ENCODE measurements around the gene DENND4C.
A peak's percentile ranks its signal among the peaks of the same experiment; 100 is the strongest.
"Not testable (repeated sequence)": the region's sequence is repeated elsewhere in the genome, so short reads cannot be mapped to it uniquely, and the experiment has no call there.

DENND4C gene

GRCh38 chr9:19397845-19398244, 167.4 kb downstream of the DENND4C start:
- no peaks in the 10 kb centered on the region for H3K9me3 ChIP-seq (ENCODE audit: control insufficient read depth in 2 of 2, low read length in 2 of 2)

DNA sequence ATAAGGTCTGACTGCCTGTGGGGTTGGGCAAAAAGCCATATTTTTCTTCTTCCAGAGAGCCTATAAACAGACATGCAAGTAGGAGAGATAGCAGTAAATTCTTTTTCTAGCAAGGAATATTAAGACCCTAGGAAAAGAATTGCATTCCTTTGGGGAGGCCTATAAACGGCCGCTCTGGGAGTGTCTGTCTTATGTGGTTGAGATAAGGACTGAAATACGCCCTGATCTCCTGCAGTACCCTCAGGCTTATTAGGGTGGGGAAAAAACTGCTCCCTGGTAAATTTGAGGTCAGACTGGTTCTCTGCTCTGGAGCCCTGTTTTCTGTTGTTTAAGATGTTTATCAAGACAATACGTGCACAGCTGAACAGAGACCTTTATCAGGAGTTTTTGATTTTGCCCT, 172.7 kb downstream of the DENND4C start:
- not testable (repeated sequence) for H3K36me3 ChIP-seq (ENCODE audit: control insufficient read depth in 2 of 2, insufficient read depth in 2 of 2, low read length in 2 of 2); H3K27me3 ChIP-seq (ENCODE audit: control insufficient read depth in 2 of 2, insufficient read depth in 2 of 2, low read length in 2 of 2); H3K9me3 ChIP-seq (ENCODE audit: control insufficient read depth in 2 of 2, low read length in 2 of 2); H3K4me1 ChIP-seq (ENCODE audit: control insufficient read depth in 2 of 2, insufficient read depth in 2 of 2, low read length in 2 of 2); H3K27ac ChIP-seq (ENCODE audit: low read depth in 2 of 2, low read length in 2 of 2); H3K9ac ChIP-seq (ENCODE audit: low read depth in 1 of 2, low read length in 2 of 2); H3K4me3 ChIP-seq (ENCODE audit: low read length in 2 of 2)

More at GRCh38 chr9:19397845-19398244, 167.4 kb downstream of the DENND4C start:
- H3K4me3 ChIP-seq (ENCODE audit: low read length in 2 of 2) = no peak overlapping the region
- peak overlapping the region in 1 of 2 donors; percentile 67 for H3K27ac ChIP-seq (ENCODE audit: low read depth in 2 of 2, low read length in 2 of 2)
- peaks cover 0 to 3% of the 10 kb centered on the region in 2 donors for H3K4me1 ChIP-seq (ENCODE audit: control insufficient read depth in 2 of 2, insufficient read depth in 2 of 2, low read length in 2 of 2)
- no peaks in the 10 kb centered on the region for H3K27me3 ChIP-seq (ENCODE audit: control insufficient read depth in 2 of 2, insufficient read depth in 2 of 2, low read length in 2 of 2)
- H3K36me3 ChIP-seq (ENCODE audit: control insufficient read depth in 2 of 2, insufficient read depth in 2 of 2, low read length in 2 of 2) = no peaks in the 10 kb centered on the region
- no peak overlapping the region for H3K9ac ChIP-seq (ENCODE audit: low read depth in 1 of 2, low read length in 2 of 2)

GRCh38 chr9:19404283-19405075, 174.0 kb downstream of the DENND4C start:
- no peak overlapping the region for H3K9ac ChIP-seq (ENCODE audit: low read depth in 1 of 2, low read length in 2 of 2)
- H3K4me3 ChIP-seq (ENCODE audit: low read length in 2 of 2) = no peak overlapping the region
- H3K27me3 ChIP-seq (ENCODE audit: control insufficient read depth in 2 of 2, insufficient read depth in 2 of 2, low read length in 2 of 2) = no peaks in the 10 kb centered on the region
- H3K36me3 ChIP-seq (ENCODE audit: control insufficient read depth in 2 of 2, insufficient read depth in 2 of 2, low read length in 2 of 2) = no peaks in the 10 kb centered on the region
- H3K4me1 ChIP-seq (ENCODE audit: control insufficient read depth in 2 of 2, insufficient read depth in 2 of 2, low read length in 2 of 2) = peaks cover 2 to 7% of the 10 kb centered on the region in 2 donors
- H3K9me3 ChIP-seq (ENCODE audit: control insufficient read depth in 2 of 2, low read length in 2 of 2) = no peaks in the 10 kb centered on the region
- peak overlapping the region; percentile 10 to 61 for H3K27ac ChIP-seq (ENCODE audit: low read depth in 2 of 2, low read length in 2 of 2)

GRCh38 chr9:19405771-19406170, 175.3 kb downstream of the DENND4C start:
- Histone ChIP-seq H3K27ac (ENCODE audit: low read depth in 2 of 2, low read length in 2 of 2) (peak overlapping the region in 1 of 2 donors; percentile 16), H3K9me3 (ENCODE audit: control insufficient read depth in 2 of 2, low read length in 2 of 2) (no peaks in the 10 kb centered on the region), H3K9ac (ENCODE audit: low read depth in 1 of 2, low read length in 2 of 2) (no peak overlapping the region), H3K4me3 (ENCODE audit: low read length in 2 of 2) (no peak overlapping the region), H3K4me1 (ENCODE audit: control insufficient read depth in 2 of 2, insufficient read depth in 2 of 2, low read length in 2 of 2) (peaks cover 9 to 10% of the 10 kb centered on the region in 2 donors), H3K36me3 (ENCODE audit: control insufficient read depth in 2 of 2, insufficient read depth in 2 of 2, low read length in 2 of 2) (no peaks in the 10 kb centered on the region), H3K27me3 (ENCODE audit: control insufficient read depth in 2 of 2, insufficient read depth in 2 of 2, low read length in 2 of 2) (no peaks in the 10 kb centered on the region)

GRCh38 chr9:19408316-19408692, 177.8 kb downstream of the DENND4C start:
- Histone ChIP-seq H3K4me3 (ENCODE audit: low read length in 2 of 2) (peak overlapping the region; percentile 73 to 86), H3K4me1 (ENCODE audit: control insufficient read depth in 2 of 2, insufficient read depth in 2 of 2, low read length in 2 of 2) (peaks cover 9 to 10% of the 10 kb centered on the region in 2 donors), H3K9me3 (ENCODE audit: control insufficient read depth in 2 of 2, low read length in 2 of 2) (no peaks in the 10 kb centered on the region), H3K9ac (ENCODE audit: low read depth in 1 of 2, low read length in 2 of 2) (peak overlapping the region; percentile 14 to 83), H3K27me3 (ENCODE audit: control insufficient read depth in 2 of 2, insufficient read depth in 2 of 2, low read length in 2 of 2) (no peaks in the 10 kb centered on the region), H3K27ac (ENCODE audit: low read depth in 2 of 2, low read length in 2 of 2) (peak overlapping the region in 1 of 2 donors; percentile 4), H3K36me3 (ENCODE audit: control insufficient read depth in 2 of 2, insufficient read depth in 2 of 2, low read length in 2 of 2) (no peaks in the 10 kb centered on the region)

- no peaks in the 10 kb centered on the region for H3K9me3 ChIP-seq (ENCODE audit: control insufficient read depth in 2 of 2, low read length in 2 of 2)
- no peaks in the 10 kb centered on the region for H3K27me3 ChIP-seq (ENCODE audit: control insufficient read depth in 2 of 2, insufficient read depth in 2 of 2, low read length in 2 of 2)
- peak within 1 kb of the TSS; percentile 73 to 86 for H3K4me3 ChIP-seq (ENCODE audit: low read length in 2 of 2)
- H3K27ac ChIP-seq (ENCODE audit: low read depth in 2 of 2, low read length in 2 of 2) = peak within 1 kb of the TSS; percentile 71 to 81
- H3K36me3 ChIP-seq (ENCODE audit: control insufficient read depth in 2 of 2, insufficient read depth in 2 of 2, low read length in 2 of 2) = no peaks in the 10 kb centered on the region
- H3K4me1 ChIP-seq (ENCODE audit: control insufficient read depth in 2 of 2, insufficient read depth in 2 of 2, low read length in 2 of 2) = peaks cover 9 to 10% of the 10 kb centered on the region in 2 donors
- peak within 1 kb of the TSS; percentile 83 to 90 for H3K9ac ChIP-seq (ENCODE audit: low read depth in 1 of 2, low read length in 2 of 2)
These were observed 178.4 kb downstream of the DENND4C start, which contains the start of gene ACER2 for GRCh38 chr9:19408693-19409400. TSS of gene ACER2 (plus strand) at chr9:19409009. CDS start at chr9:19409085, 76 bp downstream.

GRCh38 chr9:19409401-19410194, 179.1 kb downstream of the DENND4C start:
- Histone ChIP-seq H3K4me3 (ENCODE audit: low read length in 2 of 2) (peak overlapping the region; percentile 73 to 86), H3K4me1 (ENCODE audit: control insufficient read depth in 2 of 2, insufficient read depth in 2 of 2, low read length in 2 of 2) (peaks cover 9 to 10% of the 10 kb centered on the region in 2 donors), H3K36me3 (ENCODE audit: control insufficient read depth in 2 of 2, insufficient read depth in 2 of 2, low read length in 2 of 2) (no peaks in the 10 kb centered on the region), H3K27ac (ENCODE audit: low read depth in 2 of 2, low read length in 2 of 2) (peak overlapping the region; percentile 71 to 81), H3K9ac (ENCODE audit: low read depth in 1 of 2, low read length in 2 of 2) (peak overlapping the region; percentile 83 to 90), H3K9me3 (ENCODE audit: control insufficient read depth in 2 of 2, low read length in 2 of 2) (no peaks in the 10 kb centered on the region), H3K27me3 (ENCODE audit: control insufficient read depth in 2 of 2, insufficient read depth in 2 of 2, low read length in 2 of 2) (no peaks in the 10 kb centered on the region)

DNA sequence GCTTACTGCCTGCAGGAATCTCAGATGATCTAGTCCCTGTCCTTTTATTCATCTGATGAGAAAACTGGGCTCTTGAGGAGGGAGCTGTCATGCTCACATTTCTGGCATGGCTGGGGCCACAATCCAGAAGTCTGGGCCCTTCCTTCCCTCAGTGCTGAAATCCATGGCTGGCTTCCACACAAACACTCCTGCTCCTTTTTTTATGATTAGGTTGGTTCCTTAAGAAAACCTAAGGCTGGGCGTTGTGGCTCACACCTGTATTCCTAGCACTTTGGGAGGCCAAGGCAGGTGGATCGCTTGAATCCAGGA, 179.7 kb downstream of the DENND4C start:
- H3K4me3 ChIP-seq (ENCODE audit: low read length in 2 of 2) = peak overlapping the region in 1 of 2 donors; percentile 86
- peak overlapping the region in 1 of 2 donors; percentile 83 for H3K9ac ChIP-seq (ENCODE audit: low read depth in 1 of 2, low read length in 2 of 2)
- no peaks in the 10 kb centered on the region for H3K9me3 ChIP-seq (ENCODE audit: control insufficient read depth in 2 of 2, low read length in 2 of 2)

DNA sequence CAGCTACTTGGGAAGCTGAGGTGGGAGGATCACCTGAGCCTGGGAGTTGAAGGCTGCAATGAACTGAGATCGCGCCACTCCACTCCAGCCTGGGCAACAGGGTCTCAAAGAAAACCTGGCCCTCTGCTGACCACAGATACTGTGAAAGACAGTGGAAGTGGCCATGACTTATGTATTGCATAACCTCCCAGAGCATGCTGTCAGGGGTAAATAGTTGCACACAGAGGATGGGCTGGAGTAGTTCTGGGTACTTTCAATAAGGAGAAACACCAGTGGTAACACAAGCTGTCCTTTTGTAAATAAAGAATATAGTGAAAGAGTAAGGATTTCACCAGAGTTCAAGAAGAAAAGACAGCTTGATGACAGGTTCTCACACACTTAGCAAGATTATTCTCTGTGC, 180.1 kb downstream of the DENND4C start:
- Histone ChIP-seq H3K9me3 (ENCODE audit: control insufficient read depth in 2 of 2, low read length in 2 of 2) (no peaks in the 10 kb centered on the region), H3K4me1 (ENCODE audit: control insufficient read depth in 2 of 2, insufficient read depth in 2 of 2, low read length in 2 of 2) (peaks cover 9 to 10% of the 10 kb centered on the region in 2 donors), H3K4me3 (ENCODE audit: low read length in 2 of 2) (no peak overlapping the region), H3K27me3 (ENCODE audit: control insufficient read depth in 2 of 2, insufficient read depth in 2 of 2, low read length in 2 of 2) (no peaks in the 10 kb centered on the region), H3K9ac (ENCODE audit: low read depth in 1 of 2, low read length in 2 of 2) (no peak overlapping the region), H3K27ac (ENCODE audit: low read depth in 2 of 2, low read length in 2 of 2) (no peak overlapping the region), H3K36me3 (ENCODE audit: control insufficient read depth in 2 of 2, insufficient read depth in 2 of 2, low read length in 2 of 2) (no peaks in the 10 kb centered on the region)

More for the DNA sequence above, 179.7 kb downstream of the DENND4C start:
- Histone ChIP-seq H3K27me3 (ENCODE audit: control insufficient read depth in 2 of 2, insufficient read depth in 2 of 2, low read length in 2 of 2) (no peaks in the 10 kb centered on the region), H3K27ac (ENCODE audit: low read depth in 2 of 2, low read length in 2 of 2) (no peak overlapping the region), H3K4me1 (ENCODE audit: control insufficient read depth in 2 of 2, insufficient read depth in 2 of 2, low read length in 2 of 2) (peaks cover 9 to 10% of the 10 kb centered on the region in 2 donors), H3K36me3 (ENCODE audit: control insufficient read depth in 2 of 2, insufficient read depth in 2 of 2, low read length in 2 of 2) (no peaks in the 10 kb centered on the region)
